Body of pancreas (tissue), 4 donors: Measurements from ENCODE around the gene CD81.

Experiments
- CTCF ChIP-seq, 7 experiments: fragments of 450-650 bp in 4 of 7; fragments of 200-600 bp in 3 of 7; sonication (generic) in 3 of 7; IDR thresholded peaks; one replicate each; pipeline ENCODE4 v1.5.1; 2016 to 2019; ENCODE audit warnings: antibody characterized with exemption in 7 of 7
- POLR2A ChIP-seq, 3 donors: fragments of 450-650 bp; IDR thresholded peaks; one replicate each; pipeline ENCODE4 v1.6.1; 2016; ENCODE audit warnings: antibody characterized with exemption in 3 of 3, mild to moderate bottlenecking in 2 of 3

- no peak for TF ChIP-seq CTCF (IDR thresholded peaks at IDR 0.05)
- TF ChIP-seq POLR2A (IDR thresholded peaks at IDR 0.05): no peak
These were observed 56.2 kb downstream of the CD81 start for GRCh38 chr11:2433106-2433925.
